GM15510 (cell line): Measurements from ENCODE around the gene ACADVL.
A peak's percentile ranks its signal among the peaks of the same experiment; 100 is the strongest.

Experiments used
- POLR2A ChIP-seq: IDR thresholded peaks from 3 replicates; pipeline ENCODE4 v1.6.1; 2011; ENCODE audit warnings: borderline replicate concordance; ENCODE audit not compliant: insufficient read length; ENCODE audit errors: extremely low read depth

The ACADVL gene

DNA sequence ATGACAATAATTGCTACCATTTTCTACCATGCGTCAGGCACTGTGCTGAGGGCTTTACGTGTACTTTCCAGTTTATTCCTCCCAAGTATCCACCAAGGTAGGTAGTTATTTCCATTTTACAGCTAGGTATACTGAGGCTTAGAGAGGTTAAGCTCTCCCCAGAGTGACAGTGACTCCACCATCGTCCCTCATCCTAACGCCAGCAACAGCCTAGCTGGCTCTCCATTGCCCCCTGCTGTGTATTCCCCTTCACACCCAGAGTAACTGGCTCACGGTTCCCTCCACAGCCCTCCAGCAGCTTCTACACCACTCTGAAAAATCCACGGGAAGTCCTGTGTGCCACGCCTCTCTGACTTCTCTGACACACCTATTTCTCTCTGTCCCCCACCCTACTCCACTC, 33.5 kb upstream of the ACADVL start:
- TF ChIP-seq POLR2A = no peak

- no peak for TF ChIP-seq POLR2A
These were observed 29.3 kb upstream of the ACADVL start for GRCh38 chr17:7190276-7190917.

- TF ChIP-seq POLR2A = no peak
These were observed 28.7 kb upstream of the ACADVL start for GRCh38 chr17:7191069-7191468.

DNA sequence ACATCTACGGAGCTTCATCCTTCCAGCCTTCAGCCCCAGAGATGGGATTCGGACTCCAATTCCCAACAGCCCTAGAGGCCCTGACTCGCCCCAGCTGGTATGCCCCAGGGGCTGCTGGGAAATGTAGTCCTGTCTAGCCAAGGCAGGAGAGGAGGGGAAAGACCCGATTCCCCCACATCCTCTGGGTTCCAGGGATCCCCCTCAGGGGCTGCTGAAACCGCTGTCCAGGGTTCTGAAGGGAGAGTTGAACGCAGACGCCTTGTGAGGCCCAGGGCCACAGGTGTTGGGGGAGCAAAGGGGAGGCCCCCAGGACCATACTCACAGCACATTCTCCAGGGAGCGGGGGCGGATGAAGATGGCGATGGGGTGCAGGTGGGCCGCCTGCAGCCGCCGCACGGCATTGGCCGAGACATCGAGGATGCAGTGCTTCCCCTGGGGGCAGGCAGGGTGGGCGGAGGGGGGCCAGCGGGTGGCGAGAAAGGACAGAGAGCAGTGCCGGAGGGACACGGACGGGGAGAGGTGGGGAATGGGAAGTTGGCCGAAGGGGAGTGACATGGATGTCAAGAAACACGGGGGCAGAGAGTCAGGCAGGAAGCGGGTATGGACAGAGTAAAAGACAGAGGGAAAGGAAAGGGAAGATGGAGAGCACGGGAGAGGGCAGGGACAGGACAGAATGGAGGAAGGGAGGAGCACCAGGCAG, 28.0 kb upstream of the ACADVL start:
- TF ChIP-seq POLR2A = no peak

- TF ChIP-seq POLR2A = no peak
These were observed 27.3 kb upstream of the ACADVL start for GRCh38 chr17:7192271-7192937.

DNA sequence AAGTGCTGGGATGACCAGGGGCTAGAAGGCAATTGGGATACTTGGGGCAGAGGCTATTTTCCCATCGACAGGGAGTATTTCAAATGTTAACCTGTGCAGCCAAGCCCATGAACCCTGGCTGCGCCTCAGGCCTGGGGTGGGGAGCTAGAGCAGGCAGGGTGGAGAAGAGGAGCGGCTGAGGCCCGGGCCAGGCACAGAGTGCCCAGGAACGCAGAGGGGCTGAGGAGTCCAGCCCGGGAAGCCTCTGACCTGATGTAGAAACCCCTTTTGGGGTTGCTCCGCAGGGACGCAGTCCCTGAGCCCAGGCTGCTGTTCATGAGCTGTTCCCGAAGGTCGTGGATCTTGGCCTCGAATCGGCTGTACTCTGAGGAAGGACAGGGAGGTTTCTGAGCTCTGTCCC, 23.8 kb upstream of the ACADVL start:
- TF ChIP-seq POLR2A = no peak

DNA sequence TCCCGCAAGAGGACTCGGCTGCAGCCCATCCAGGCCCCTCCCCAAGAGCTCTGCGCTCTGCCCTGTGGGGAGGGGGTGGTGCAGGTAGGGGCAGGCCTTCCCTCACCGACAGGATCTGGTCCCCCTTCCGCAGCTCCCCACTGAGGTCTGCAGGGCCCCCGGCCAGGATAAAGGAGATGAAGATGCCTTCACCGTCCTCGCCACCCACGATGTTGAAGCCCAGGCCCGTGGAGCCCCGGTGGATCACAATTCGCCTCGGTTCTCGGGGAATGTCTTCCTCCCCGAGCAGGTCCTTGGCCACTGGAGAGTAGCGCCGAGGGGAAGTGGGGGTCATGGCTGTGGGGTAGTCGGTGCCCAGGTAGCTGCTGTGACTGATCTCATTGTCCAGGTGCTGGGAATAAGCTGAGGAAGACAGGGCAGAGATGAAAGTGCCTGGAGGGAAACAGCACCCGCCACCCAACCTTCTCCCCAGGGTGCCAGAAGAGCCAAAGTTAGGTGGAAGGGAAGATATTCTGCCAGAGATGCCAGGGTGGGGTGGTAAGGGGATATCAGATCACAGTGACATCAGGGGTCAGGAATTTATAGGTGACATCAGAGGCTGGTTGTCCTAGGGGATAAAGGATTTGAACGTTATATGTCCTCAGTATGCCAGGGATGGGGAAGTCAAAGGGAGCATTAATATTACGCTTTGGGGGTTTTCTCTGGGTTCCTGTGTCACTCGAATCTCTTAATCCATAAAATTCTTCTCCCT, 22.9 kb upstream of the ACADVL start:
- no peak for TF ChIP-seq POLR2A

DNA sequence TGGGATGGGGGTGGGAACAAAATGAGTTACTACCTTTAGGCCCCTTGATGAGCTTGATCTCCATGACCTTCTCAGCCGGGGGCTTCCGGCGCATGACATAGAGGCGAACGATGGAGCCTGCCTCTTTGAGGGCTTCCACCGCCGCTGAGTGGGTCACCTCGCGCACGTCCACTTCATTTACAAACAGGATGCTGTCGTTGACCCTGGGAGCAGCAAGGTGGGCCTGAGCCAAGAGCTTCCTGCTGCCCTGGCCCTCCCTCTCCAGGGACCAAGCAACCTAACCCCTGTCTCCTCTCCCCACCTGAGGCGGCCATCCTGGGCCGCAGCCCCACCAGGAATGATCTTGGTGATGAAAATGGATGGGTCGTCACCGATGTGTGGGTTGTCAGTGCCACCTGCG, 16.3 kb upstream of the ACADVL start:
- TF ChIP-seq POLR2A = no peak

DNA sequence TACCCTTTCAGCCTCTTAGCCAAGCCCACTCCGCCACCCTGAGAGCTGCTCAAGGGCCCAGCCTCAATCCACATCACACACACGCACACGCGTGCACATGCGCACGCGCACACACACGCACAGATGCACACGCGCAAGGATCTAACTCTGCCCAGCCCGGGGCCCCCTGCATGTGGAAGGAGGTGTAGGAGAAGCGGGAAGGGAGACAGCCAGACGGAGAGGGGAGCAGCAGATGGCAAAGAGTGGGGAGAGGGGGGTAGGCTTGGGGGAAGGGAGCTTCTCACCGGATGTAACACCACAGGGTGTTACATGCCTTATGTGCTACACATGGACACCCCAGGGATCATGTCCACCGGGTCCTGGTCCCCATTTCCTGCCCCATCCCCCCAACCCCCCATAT, 15.4 kb upstream of the ACADVL start:
- no peak for TF ChIP-seq POLR2A

- TF ChIP-seq POLR2A = peak; percentile 29
These were observed 14.8 kb upstream of the ACADVL start for GRCh38 chr17:7204828-7205461.

DNA sequence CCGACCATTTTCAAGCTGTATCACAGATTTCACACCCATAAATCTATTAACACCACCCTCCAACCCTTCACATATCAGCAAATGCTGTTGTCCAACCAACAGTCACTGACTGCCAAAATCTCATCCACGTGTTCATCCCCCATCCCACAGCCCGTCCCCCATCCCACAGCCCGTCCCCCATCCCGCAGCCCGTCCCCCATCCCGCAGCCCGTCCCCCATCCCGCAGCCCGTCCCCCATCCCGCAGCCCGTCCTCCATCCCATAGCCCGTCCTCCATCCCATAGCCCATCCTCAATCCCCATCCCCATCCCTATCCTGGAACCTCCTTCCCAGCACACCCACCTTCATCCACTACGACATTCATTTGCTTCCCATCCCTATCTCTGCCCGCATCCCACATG, 14.2 kb upstream of the ACADVL start:
- no peak for TF ChIP-seq POLR2A

DNA sequence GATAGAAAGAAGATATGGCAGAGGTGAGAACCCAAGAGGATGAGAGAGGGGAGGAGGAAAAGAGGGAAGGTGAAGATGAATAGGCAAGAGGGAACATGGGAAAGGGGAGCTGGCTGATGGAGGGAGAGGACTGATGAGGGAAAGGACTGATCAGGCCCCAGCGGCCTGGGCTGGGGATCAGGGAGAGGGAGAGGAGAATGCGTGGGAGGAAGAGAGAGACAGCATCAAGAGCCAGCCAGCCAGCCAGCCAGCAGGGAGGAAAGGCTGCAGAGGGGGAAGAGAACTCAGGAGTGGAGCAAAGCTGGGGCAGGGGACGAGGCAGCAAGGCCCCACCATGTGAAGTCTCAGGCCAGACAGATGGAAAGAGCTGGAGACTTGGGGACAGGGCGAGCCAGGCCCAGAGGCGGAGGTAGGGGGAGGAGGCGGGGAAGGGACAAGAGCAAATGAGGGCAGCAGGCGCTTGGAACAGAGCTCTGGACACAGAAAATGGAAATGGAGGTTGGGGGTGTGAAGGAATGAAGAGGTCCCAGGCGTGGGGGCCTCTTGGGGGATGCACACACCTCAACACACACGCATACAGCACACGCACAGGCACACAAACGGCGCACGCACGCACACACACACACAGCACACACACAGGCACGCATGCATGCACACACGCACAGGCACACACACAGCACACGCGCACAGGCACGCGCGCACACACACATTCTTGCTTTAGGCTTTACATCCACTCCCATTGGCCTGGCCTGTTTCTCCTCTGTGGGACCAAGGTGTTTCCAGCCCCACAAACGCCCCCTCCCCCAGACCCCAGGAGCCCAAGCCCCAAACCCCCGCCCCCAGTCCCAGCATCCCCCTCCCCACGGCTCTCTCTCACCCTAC, 12.4 kb upstream of the ACADVL start:
- no peak for TF ChIP-seq POLR2A

DNA sequence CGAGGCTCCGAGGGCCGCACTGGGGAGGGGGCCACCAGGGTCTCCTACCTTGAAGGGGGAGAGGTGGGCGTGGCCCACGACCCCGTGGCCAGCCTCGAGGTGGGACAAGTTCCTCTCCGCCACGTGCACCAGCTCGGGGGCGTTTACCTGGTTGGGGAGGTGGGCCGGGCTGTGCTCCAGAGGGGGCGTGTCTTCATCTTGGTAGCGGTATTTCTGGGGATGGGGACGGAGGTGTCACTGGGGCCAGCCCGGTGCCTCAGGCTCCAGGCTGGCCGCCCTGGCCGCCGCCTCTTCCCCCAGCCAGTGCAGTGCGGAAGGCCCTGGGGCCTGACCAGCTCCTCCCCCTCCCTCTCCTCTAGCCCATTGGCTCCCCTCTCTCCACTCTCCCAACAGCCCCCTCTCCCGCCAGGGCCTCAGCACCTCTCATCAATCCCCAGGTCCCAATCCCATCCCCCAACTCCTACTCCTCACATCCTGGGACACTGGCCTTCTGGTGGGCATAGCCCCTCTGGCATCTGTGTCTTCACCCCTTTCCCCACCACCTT, 11.6 kb upstream of the ACADVL start:
- no peak for TF ChIP-seq POLR2A
